Measurements from ENCODE around the gene ESYT3.

- TF ChIP-seq, protein P1, sequence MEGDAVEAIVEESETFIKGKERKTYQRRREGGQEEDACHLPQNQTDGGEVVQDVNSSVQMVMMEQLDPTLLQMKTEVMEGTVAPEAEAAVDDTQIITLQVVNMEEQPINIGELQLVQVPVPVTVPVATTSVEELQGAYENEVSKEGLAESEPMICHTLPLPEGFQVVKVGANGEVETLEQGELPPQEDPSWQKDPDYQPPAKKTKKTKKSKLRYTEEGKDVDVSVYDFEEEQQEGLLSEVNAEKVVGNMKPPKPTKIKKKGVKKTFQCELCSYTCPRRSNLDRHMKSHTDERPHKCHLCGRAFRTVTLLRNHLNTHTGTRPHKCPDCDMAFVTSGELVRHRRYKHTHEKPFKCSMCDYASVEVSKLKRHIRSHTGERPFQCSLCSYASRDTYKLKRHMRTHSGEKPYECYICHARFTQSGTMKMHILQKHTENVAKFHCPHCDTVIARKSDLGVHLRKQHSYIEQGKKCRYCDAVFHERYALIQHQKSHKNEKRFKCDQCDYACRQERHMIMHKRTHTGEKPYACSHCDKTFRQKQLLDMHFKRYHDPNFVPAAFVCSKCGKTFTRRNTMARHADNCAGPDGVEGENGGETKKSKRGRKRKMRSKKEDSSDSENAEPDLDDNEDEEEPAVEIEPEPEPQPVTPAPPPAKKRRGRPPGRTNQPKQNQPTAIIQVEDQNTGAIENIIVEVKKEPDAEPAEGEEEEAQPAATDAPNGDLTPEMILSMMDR (conservative IDR thresholded peaks at IDR 0.05 in 1 of 2, IDR thresholded peaks at IDR 0.05 in 1 of 2; ENCODE audit: low read depth in 1 of 2, low read length in 2 of 2) = no peak
- TF ChIP-seq EZH2 (IDR thresholded peaks at IDR 0.05; ENCODE audit: low read length, missing control alignments) = no peak
These were observed 28.9 kb upstream of the ESYT3 start for GRCh38 chr3:138405486-138405885.

Measured in fibroblast of lung (primary cell).